NCI-H2171 (cell line): ENCODE measurements around the gene RAI1.
"Not testable (repeated sequence)": the region's sequence is repeated elsewhere in the genome, so short reads cannot be mapped to it uniquely, and the experiment has no call there.

Experiments used
- DNase-seq: peaks from one replicate; lab custom pipeline; 2025; lab: John Stamatoyannopoulos, UW

Gene RAI1

GRCh38 chr17:17804007-17804406 is 122.7 kb downstream of the RAI1 start:
- DNase-seq: no peak

GRCh38 chr17:17805575-17805974 is 124.3 kb downstream of the RAI1 start:
- no peak for DNase-seq

GRCh38 chr17:17806035-17806434 is 124.8 kb downstream of the RAI1 start:
- DNase-seq: no peak

- DNase-seq: no peak
Measured at GRCh38 chr17:17806611-17807274, 125.5 kb downstream of the RAI1 start.

- no peak for DNase-seq
Measured at GRCh38 chr17:17807440-17807839, 126.2 kb downstream of the RAI1 start.

GRCh38 chr17:17808200-17808599 is 126.9 kb downstream of the RAI1 start:
- not testable (repeated sequence) for DNase-seq

GRCh38 chr17:17808706-17809432 is 127.6 kb downstream of the RAI1 start:
- no peak for DNase-seq

GRCh38 chr17:17809531-17810083 is 128.3 kb downstream of the RAI1 start:
- no peak for DNase-seq

- DNase-seq: no peak
Measured at GRCh38 chr17:17810084-17810894, 129.0 kb downstream of the RAI1 start.

- no peak for DNase-seq
Measured at GRCh38 chr17:17810895-17811248, 129.6 kb downstream of the RAI1 start.

GRCh38 chr17:17811381-17812210 is 130.3 kb downstream of the RAI1 start:
- no peak for DNase-seq

- DNase-seq: no peak
Measured at GRCh38 chr17:17812211-17813054, 131.2 kb downstream of the RAI1 start.

- no peak for DNase-seq
Measured at GRCh38 chr17:17813055-17813724, 131.9 kb downstream of the RAI1 start.

GRCh38 chr17:17813725-17814095 is 132.5 kb downstream of the RAI1 start:
- DNase-seq: no peak

- peak; percentile 91 for DNase-seq
Measured at GRCh38 chr17:17814162-17815061, 133.2 kb downstream of the RAI1 start.

- no peak for DNase-seq
Measured at GRCh38 chr17:17815062-17815406, 133.8 kb downstream of the RAI1 start.

- no peak for DNase-seq
Measured at GRCh38 chr17:17815436-17816200, 134.4 kb downstream of the RAI1 start.

- no peak for DNase-seq
Measured at GRCh38 chr17:17816240-17816814, 135.1 kb downstream of the RAI1 start.
